Gastroesophageal sphincter (tissue), 3 donors: ENCODE data around the gene ICOS.

Source experiments
- CTCF ChIP-seq, 4 experiments: fragments of 200-600 bp in 2 of 4; fragments of 450-650 bp in 2 of 4; sonication (generic) in 1 of 4; IDR thresholded peaks; one replicate each; pipeline ENCODE4 v1.5.1; 2017 to 2019; ENCODE audit warnings: antibody characterized with exemption in 4 of 4, mild to moderate bottlenecking in 2 of 4, moderate library complexity in 2 of 4
- EP300 ChIP-seq: sonication (generic); formaldehyde crosslinking; IDR thresholded peaks from one replicate; pipeline ENCODE4 v1.6.1; 2017; ENCODE audit warnings: antibody characterized with exemption, mild to moderate bottlenecking

- no peak for TF ChIP-seq CTCF (IDR thresholded peaks at IDR 0.05)
- no peak for TF ChIP-seq EP300
These were observed 45.8 kb upstream of the ICOS start for GRCh38 chr2:203890733-203891132.
